Kidney tubule cell (primary cell): ENCODE data around the gene CNDP2.

ENCODE experiments used
- DNase-seq: peaks from one replicate; pipeline ENCODE4 v3.0.0-alpha.2; 2018; ENCODE audit warnings: low spot score

Gene CNDP2

DNA sequence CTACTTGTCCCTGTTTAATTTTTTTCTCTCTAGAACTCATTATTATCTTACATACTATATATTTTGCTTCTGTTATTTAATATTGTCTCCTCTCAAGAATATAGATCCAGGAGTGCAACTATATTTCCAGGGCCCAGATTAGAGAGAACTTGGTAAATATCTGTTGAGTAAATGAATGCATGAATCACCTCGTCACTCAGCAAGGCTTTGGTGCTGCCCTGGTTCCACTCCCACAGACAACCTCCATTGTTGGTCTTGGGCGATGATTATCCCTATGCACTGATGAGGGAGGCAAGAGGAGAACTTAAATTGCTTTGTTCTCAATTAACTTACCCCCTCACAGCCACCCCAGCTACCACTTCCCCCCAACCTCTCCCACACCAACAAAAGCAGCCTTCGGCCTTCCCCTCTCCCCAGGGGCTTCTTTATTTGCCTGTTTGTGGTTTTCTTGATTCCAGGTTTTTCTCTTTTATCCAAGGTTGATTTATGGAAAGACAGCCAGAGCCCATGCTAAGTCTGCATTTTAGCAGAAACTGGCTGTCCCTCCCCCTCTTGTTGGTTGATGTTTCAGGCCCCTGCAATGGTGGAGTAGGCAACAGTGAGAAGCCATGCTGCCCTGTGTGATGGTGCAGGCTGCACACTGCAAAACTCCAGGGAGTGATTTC, 22.1 kb upstream of the CNDP2 start:
- no peak for DNase-seq

DNA sequence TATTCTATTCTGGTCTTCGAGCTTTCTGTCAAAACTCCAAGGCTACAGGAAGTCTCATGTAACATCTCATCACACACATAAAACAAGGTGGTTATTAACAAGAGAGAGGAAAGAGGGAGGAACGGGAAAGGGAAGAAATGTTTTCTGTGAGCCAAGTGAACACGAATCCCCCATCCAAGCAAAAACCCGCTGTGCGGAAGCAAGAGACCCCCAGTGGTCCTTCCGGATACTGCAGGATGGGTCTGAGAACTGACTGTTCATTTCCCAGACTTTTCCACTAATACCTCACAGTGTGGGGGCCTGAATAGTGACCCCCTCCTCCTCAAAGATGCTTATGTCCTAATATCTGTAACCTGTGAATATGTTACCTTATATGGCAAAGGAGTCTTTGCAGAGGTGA, 20.0 kb upstream of the CNDP2 start:
- no peak for DNase-seq

DNA sequence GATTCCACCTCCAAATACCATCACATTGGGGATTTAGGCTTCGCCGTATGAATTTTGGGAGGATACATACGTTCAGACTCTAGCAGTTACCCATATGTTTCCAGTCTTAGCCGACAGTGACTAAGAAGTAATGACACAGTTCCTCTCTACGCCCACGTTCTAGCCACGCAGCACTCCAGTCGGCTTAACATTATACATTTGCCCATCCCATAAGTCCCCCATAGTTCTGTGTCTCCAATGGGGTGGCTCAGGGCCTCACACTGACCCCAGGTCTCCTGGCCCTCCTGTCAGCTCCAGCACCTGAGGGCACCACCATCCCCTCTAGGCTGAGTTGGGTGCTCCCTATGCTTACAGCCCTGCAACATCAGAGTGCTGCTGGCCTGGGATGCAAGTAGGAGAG, 18.4 kb upstream of the CNDP2 start:
- no peak for DNase-seq

DNA sequence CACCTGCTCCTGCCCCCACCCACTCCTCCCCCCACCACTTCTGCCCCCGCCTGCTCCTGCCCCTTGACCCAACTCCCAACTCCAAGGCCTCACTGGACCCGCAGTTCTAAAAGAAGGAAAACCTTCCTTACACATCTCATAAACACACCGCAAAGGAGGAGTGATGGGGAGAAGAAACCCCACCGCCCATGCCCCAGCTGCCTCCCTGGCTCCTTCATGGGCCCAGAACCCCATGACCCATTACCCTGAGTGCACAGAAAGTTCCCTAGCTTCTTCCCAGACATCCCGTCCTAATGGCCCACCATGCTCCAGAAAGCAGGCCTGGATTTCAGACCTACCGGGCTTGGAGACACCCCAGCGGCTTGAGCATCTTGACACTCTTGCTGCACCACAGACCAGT, 17.8 kb upstream of the CNDP2 start:
- no peak for DNase-seq

DNA sequence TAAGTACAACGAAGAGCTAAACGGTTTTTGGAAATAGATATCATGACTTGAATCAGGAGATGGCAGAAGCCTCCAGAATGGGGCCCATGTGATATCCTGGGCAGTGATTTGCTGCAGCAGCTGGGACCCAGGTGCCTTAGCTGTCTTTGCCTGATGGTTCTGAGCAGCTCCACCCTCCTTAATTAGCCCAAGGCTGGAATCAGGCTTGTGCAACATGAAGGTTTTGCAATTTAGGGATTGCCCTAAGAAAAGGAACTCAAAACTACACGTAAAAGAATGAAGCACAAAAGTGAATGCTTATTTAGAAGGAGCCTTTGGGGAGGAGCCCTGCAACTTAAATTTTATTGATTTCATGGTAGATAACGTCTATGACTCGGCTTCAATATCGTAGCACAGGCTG, 17.3 kb upstream of the CNDP2 start:
- no peak for DNase-seq

DNA sequence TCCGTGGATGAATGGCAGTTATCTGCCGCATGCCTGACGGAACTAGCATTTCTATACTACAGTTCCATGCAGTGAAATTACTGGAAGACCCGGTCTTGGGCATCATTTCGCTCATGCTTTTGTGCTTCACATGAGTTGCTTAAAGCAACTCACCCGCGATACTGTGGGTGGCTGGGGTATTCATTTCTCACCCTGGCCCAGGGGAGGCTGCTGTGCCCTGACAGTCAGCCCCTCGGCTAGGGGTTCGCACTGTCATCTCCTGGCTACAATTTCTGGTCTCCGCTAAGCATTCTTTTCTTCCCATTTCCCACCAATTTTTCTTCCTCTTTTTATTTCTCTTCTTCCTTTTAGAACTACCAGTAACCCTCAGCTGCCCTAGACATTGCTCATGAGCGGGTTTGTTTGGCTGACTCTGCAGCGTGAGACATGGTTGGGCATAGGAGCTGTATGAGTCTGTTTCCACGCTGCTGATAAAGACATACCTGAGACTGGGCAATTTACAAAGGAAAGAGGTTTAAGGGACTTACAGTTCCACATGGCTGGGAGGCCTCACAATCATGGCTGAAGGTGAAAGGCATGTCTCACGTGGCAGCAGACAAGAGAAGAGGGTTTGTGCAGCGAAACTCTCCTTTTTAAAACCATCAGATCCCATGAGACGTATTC, 16.5 kb upstream of the CNDP2 start:
- DNase-seq: no peak

DNA sequence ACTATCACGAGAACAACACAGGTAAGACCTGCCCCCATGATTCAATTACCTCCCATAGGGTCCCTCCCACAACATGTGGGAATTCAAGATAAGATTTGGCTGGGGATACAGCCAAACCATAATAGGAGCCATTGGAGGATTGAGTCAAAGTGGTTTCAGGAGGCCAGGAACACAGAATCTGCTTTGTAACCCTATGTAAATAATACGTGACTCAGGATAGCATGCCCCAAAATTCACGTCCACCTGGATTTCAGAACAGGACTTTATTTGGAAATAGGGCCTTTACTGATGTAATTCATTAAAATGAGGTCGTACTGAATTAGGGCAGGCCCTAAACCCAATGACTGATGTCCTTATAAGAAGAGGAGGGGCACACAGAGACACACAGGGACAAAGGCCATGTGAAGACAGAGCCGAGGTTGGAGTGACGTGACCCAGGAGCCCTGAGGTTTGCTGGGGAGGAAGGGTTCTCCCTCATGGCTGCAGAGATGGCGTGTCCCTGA, 16.0 kb upstream of the CNDP2 start:
- no peak for DNase-seq

DNA sequence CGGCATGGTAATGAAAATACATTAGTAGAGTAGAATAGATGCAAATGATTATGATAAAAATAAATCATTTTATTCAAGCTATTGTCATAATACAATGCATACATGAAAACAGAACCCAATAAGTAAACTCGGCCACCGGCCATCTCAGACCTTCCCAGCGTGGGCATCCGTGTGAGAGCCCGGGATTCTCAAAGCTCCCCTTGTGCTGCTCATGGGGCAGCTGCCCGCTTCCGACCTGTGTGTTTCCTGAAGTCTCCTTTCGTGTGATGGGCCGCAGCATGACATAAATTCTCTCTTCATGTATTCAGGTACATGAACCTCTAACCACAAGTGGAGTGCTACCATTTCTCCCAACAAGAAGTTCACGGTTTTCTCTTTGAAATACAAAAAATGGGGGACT, 13.5 kb upstream of the CNDP2 start:
- no peak for DNase-seq

DNA sequence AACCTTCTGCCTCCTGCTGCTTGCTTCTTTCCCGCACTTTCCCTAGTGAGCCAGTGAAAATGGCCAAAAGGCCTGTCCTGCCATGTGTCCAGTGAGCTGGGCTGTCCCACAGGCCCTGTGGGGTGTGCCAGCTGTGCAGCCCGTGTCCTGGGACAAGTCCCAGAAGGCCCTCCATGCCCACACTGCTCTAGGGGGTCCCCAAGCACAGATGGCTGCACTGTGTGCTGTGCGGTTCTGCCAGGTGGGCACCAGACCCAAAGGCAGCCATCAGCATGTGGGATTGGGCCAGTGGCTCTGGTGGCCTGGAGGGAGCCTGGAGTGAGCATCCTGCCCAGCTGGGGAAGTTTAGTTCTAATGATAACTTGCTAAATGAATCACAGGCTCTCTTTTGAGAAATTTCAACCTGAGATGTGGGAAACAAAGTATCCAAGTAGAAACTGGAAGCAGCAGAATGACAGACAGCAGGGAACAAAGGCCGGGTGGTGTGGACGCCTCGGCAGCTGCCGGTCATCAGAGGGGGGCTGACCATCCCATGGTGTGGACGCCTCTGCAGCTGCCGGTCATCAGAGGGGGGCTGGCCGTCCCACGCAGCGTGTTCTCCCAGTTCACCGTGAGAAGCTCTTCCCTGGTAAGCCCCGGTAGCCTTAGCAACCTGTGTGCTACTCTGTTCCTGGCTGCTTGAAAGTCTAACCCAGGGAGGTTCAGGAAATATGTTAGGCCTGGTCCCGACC, 9.9 kb upstream of the CNDP2 start:
- no peak for DNase-seq

DNA sequence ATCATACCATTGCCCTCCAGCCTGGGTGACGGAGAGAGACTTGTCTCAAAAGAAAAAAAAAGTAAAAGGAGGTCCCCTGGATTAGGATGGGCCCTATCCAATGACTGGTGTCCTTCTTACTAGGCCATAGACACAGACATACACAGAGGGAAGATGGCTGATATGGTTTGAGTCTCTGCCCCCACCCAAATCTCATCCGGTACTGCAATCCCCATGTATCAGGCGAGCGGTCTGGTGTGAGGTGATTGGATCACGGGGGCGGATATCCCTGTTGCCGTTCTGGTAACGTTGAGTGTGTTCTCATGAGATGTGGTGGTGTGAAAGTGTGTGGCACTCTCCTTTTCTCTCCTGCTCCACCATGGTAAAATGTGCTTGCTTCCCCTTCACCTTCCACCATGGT, 7.8 kb upstream of the CNDP2 start:
- no peak for DNase-seq

DNA sequence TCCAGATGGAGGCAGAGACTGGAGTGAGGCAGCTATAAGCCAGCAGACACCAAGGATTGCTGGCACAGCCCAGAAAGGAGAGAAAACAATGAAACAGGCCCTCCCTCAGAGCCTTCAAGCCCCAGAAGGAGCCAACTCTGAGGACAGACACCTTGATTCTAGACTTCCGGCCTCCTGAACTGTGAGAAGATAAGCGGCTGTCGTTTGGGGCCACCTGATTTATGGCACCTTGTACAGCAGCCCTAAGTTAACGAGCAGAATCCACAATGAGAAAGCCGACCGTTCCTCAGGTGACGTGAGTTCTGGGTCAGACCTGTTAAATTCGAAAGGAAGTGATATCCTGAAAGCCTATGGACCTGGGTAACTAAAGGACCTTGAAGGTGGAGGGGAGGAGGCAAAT, 7.3 kb upstream of the CNDP2 start:
- no peak for DNase-seq

DNA sequence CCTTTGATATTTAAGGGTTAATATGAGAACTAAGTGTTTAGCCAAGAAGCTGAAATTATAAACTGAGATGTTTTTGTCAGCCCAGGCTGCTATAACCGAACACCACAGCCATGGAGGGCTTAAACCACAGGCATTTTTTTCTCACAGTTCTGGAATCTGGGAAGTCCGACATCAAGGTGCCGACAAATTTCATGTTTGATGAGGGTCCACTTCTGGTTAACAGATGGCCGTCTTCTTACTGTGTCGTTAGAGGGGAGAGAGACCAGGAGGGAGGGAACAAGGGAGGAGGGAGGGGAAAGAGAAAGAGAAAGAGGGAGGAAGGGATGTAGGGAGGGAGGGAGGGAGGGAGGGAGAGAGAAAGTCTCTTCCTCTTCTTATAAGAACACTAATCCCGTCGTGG, 6.5 kb upstream of the CNDP2 start:
- no peak for DNase-seq

DNA sequence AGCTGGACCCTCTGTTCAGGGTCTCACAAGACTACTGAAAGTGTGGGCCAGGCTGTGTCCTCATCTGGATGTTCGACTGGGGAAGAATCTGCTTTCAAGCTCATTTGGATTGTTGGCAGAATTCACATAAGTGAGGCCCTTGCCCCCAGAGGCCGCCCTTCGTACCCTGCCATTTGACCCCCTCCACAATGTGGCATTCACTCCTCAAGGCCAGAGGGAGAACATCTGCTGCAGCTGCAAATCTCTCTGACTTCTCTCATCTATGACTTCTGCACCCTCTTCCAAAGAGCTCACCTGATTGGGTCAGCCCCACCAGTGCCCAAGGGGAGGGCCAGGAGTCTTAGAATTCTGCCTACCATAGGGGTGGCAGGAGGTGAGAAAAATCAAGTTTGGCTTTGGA, 3.9 kb upstream of the CNDP2 start:
- DNase-seq: no peak

DNA sequence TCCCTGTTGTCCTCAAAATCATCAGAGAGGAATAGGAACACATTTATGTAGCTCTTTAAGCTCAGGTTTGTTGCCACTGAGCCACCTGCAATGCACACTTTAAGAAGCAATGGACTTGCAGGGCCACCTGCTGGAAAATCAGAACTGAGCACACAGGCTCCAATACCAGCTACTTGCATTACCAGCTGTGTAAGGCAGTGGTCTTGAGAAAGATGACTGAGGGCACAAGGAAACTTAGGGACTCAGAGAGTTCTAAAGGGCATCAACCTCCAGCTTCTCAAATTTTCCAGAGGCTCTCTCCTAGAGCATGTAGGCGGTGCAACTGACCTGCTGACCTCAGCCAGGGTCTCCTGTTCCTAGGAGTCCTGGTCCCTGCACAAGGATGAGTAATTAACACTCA, 2.5 kb upstream of the CNDP2 start:
- peak; percentile 75 for DNase-seq

DNA sequence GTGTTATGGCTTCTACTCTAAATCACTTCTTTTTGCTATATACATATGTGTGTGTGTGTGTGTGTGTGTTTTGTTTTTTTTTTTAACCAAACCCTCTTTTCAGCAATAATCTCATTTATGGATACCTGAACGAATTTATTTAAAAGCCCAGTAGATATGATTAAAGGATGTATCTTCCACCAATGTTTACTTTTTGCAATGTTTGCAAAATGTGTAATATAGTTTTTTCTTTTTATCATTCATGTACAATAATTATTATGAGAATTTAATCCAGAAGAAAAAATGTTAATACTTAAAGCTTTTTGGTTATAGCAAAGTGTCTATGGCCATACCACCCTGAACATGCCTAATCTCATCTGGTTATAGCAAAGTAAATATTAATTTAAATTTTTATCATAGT, 1.6 kb upstream of the CNDP2 start:
- DNase-seq: no peak

DNA sequence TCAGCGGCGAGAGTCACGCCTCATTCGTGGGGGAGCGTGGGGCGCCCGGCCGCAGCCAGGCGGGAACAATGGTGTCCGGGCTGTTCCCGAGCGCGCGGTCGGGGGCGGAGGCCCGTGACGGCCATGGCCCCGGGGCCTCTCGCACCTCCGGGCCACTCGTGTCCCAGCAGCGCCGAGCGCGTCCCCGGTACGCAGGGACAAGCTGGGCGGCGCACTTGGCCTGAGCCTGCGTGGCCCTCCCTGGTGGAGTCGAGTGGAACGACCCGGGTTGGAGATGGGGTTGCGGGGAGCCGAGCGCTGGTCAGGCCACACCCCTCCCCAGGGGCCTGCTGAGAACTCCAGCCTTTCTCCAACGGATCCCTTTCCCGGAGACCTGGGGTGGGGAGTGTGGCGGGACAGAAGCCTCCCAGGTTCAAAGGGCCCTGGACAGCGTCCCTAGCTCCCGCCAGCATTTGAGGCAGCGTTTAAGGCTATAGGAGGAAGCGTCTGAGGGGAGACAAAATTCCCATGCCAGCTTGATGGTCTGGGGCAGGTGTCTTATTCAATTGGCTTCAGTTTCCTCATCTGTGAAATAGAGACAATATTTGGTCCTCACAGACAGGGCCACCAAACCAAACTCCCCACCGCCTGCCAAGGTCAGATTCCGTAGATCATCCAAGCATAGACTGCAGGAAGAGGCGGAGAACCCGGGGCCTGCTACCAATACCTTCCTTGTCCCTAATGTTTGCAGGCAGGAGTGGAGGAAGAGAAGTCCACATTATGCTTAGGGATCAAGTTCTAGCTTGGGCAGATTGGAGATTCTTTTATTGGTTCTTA, 553 bp downstream of the CNDP2 start:
- peak; percentile 74 for DNase-seq

DNA sequence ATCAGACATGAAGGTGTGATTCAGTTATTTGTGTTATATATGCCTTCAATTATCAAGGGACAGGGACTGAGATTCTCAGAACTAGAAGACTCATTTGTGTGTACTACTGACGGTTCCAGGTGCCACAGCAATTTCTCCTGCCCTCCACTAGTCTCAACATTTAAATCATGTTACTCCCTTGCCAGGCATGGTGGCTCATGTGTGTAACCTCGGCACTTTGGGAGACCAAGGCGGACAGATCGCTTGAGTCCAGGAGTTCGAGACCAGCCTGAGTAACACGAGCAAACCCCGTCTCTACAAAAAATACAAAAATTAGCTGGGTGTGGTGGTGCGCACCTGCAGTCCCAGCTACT, 1.1 kb downstream of the CNDP2 start:
- peak; percentile 35 for DNase-seq

DNA sequence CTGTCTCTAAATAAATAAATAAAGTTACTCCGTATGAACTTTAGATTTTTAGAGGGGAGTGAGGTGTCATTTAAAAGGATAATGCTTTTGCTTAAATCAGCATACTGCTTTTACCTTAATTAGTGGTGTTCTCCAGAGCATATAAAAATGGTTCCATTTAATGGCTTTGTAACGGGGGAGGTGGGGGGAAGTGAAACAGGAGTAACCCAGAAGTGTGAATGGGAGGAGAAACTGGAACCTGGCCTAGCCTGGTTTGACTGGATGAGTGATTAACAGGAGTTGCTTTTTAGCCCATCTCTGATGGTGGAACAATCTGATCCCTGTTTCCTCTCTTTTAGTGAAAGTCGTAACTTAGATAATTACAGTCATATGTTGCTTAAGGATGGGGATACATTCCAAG, 1.6 kb downstream of the CNDP2 start:
- DNase-seq: no peak

DNA sequence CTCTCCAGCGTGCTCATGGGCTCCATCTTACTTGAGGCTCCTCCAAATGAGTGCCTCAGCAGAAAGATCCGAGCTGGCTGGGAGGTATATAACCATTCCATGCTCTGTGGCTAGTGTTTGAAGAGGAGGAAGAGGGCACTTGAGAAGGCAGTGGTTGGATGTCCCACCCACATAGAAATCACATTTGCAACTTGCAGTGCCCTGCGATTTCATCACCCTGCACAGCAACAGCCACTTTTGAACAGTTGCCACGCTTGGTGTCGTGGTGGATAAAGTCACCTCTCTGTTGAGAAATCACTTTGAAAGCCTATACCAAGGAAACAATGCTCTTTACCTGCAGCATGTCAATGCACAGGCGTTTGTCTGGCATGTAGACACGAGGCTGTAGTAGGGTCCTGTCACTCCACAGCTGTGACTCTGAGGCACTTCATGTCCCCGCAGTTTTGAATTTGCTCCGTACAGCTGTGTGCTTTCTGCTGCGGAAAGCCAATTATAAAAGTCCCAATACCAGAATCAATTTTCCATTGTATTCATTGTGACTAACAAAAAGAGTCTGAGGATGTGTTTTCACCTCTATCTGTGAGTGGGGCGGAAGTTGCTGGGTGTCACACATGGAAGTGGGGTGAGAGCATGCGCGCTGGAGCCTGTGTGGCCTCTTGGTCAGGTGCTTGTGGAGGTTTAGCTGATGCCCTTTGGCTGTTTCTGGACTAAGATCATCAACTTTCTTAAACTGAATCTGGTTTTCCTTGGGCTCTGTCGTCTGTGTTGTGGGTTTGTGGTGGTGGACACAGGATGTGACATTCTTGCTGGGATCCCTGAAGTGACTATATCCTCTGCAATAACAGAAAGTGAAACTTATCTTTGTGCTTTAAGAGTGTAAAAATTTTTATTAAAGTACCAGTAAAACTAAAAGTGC, 2.8 kb downstream of the CNDP2 start:
- DNase-seq: peak; percentile 78

DNA sequence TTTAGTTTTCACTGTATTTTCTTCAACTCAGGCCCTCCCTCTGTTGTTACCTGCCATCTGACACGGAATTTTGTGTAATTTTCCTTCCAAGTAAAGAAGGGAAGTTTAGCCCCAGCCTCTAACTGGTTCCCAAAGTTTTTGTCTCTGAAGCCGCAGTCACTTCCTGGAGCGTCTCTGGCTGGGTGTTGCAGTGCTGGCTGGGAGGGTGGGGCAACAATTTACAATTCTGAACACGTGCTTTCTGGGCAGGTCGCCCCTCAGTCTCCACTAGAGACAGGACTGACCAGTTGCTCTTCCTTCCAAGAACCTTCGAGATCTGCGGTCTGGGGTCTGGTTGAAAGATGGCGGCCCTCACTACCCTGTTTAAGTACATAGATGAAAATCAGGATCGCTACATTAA, 3.5 kb downstream of the CNDP2 start:
- peak; percentile 85 for DNase-seq

DNA sequence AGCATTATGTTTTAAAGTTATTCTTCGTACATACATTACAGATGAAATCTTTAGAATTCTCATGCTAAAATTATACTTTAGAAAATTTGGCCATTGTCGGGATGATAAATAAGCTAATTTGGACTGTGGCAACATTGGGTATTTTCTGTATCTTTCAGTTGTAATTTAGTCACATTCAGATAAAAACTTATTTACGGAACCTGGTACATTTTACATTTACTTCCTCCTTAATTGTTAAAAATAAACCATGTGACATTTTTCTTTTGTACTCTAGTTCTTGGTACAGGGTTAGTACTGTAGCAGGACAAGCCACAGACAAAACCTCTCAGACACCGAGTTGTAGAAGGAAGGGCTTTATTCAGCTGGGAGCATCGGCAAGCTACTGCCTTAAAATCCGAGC, 4.2 kb downstream of the CNDP2 start:
- DNase-seq: no peak

DNA sequence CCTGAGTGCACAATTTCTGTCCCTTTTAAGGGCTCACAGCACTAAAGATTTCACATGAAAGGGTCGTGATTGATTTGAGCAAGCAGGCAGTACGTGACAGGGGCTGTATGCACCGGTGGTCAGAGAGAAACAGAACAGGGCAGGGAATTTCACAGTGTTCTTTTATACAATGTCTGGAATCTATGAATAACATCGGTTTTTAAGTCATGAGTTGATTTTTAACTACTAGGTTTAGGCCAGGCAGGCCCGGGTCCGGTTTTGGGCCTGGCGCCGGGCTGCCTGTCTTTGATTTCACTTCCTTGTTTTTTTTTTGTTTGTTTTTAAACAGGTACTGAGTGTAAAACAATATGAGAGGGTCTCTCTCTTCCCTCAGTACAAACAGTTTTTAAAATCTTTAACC, 4.6 kb downstream of the CNDP2 start:
- peak; percentile 79 for DNase-seq
